Subcutaneous adipose tissue (tissue), 4 donors: ENCODE data around the gene FBN3. TPM values are rescaled to one million over a fixed set of nuclear protein-coding genes. Genes with fewer than 3 reads are reported as not detected.

ENCODE experiments used
- CTCF ChIP-seq: fragments of 450-650 bp; IDR thresholded peaks from one replicate; pipeline ENCODE4 v1.5.1; 2016; ENCODE audit warnings: low read depth, mild to moderate bottlenecking, control low read depth, antibody characterized with exemption, moderate library complexity
- total RNA-seq, 4 donors: library from RNA; depleted of rRNA; stranded (reverse); fragments of >200 nt; gene quantifications; one replicate each; pipeline ENCODE4 v1.1.0, GENCODE V29; 2016

The FBN3 gene
- total RNA-seq, 4 donors from 2014 or later = not detected

DNA sequence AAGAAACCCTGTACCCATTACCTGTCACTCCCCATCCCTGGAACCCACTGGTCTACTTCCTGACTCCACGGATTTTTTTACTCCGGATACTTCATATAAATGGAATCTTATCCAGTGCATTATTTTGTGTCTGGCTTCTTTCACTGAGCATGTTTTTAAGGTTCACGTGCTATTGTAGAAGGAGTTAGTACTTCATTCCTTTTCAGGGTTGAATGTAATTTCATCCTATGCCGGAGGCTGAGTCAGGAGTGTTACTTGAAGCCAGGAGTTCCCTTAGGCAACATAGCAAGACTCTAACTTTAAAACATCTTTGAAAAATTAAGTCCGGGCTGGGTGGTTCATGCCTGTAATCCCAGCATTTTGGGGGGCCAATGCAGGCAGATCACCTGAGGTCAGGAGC, 126.0 kb downstream of the FBN3 start:
- TF ChIP-seq CTCF = no peak

DNA sequence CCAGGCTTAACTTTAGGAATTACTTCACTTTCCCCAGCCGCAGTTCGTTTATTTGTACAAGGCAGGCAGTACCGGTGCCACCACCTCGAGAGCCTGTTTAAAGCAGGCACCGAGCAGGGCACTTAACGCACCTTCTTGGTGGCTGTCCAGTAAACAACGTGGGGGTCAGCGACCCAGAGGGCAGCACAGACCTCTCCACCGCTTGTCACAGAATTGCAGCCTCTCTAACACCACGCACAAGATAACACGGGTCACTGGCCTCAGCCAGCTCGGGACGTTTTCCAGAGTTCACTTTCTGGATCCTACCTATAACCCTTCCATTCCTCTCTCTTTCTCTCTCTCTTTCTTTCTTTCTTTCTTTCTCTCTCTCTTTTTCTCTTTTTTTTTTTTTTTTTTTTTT, 127.1 kb downstream of the FBN3 start:
- TF ChIP-seq CTCF = no peak

GRCh38 chr19:8021374-8021773, 128.0 kb downstream of the FBN3 start:
- no peak for TF ChIP-seq CTCF

DNA sequence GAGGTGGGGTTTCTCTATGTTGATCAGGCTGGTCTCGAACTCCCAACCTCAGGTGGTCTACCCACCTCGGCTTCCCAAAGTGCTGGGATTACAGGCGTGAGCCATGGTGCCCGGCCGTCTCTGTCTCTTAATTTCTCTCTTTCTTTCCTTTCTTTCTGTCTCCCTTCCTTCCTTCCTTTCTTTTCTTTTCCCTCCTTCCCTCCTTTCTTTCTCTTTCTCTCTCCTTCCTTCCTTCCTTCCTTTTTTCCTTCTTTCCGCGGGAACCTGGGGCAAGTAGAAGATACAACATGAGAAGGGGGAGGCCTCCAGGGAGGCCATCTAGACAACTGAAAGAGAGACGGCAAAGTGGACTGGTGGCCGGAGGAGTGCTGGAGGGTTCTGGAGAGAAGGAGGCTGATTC, 128.7 kb downstream of the FBN3 start:
- no peak for TF ChIP-seq CTCF

- TF ChIP-seq CTCF = no peak
Measured at GRCh38 chr19:8017808-8018207, 131.6 kb downstream of the FBN3 start.

Other genes with a start within 250 kb of the FBN3 start
- gene MAP2K7, start 245.7 kb downstream of the FBN3 start, total RNA-seq = 10 to 100 TPM in 3 of 4 donors, 1 to 10 TPM in 1; 9.9 to 16.2 (median 12.4) TPM
- not detected for gene TGFBR3L, start 234.8 kb downstream of the FBN3 start, total RNA-seq
- 10 to 100 TPM in 1 of 4 donors, 1 to 10 TPM in 3; 6.4 to 13.0 (median 9.4) TPM for gene SNAPC2, start 229.3 kb downstream of the FBN3 start, total RNA-seq
- gene CTXN1, start 223.5 kb downstream of the FBN3 start, total RNA-seq = under 1 TPM in 3 of 4 donors, not detected in 1; 0.66 to 0.94 (median 0.68) TPM
- 10 to 100 TPM; 31.6 to 44.1 (median 38.0) TPM for gene TIMM44, start 205.9 kb downstream of the FBN3 start, total RNA-seq
- 10 to 100 TPM; 17.8 to 30.7 (median 26.1) TPM for gene ELAVL1, start 144.0 kb downstream of the FBN3 start, total RNA-seq
- not detected for gene CCL25, start 96.8 kb downstream of the FBN3 start, total RNA-seq
- gene CERS4, start 59.8 kb upstream of the FBN3 start, total RNA-seq = 10 to 100 TPM; 10.4 to 34.3 (median 30.8) TPM
- gene CD320, start 158.8 kb upstream of the FBN3 start, total RNA-seq = 10 to 100 TPM; 23.6 to 72.9 (median 37.6) TPM
- gene NDUFA7, start 171.8 kb upstream of the FBN3 start, total RNA-seq = 10 to 100 TPM; 15.8 to 51.8 (median 23.7) TPM
- 100 to 1,000 TPM; 337 to 849 (median 372) TPM for gene RPS28, start 171.9 kb upstream of the FBN3 start, total RNA-seq
- 10 to 100 TPM in 2 of 4 donors, 1 to 10 TPM in 2; 3.6 to 65.7 (median 9.7) TPM for gene KANK3, start 193.7 kb upstream of the FBN3 start, total RNA-seq
- gene ANGPTL4, start 214.6 kb upstream of the FBN3 start, total RNA-seq = 100 to 1,000 TPM; 150 to 237 (median 190) TPM
- 10 to 100 TPM; 29.4 to 95.3 (median 40.7) TPM for gene RAB11B, start 240.8 kb upstream of the FBN3 start, total RNA-seq